ENCODE measurements around the gene MOGAT1.
"Not testable (repeated sequence)": the region's sequence is repeated elsewhere in the genome, so short reads cannot be mapped to it uniquely, and the experiment has no call there.

The MOGAT1 gene

DNA sequence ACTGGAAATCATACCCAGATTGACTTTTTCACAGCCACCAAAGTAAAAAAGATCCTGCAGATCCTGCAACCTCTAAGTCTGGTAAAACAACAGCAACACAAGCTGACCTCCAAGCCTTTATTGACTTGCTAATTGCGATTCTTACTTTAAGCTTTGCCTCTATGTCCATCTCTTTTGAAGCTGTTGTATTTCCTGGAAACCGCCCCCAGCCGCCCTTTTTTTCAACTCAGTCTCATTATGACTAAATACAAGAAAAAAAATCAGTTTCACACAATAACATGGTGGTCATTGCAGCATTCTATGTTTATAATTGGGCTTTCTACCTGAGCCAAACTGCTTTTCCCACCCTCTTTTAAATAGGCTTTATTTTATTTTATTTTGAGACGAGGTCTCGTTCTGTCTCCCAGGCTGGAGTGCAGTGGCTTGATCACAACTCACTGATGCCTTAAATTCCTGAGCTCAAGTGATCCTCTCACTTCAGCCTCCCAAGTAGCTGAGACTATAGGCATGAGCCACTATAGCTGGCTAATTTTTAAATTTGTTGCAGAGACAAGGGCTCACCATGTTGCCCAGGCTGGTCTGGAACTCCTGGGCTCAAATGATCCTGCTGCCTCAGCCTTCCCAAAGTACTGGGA, 76.2 kb downstream of the MOGAT1 start:
- DNase-seq: no peak

DNA sequence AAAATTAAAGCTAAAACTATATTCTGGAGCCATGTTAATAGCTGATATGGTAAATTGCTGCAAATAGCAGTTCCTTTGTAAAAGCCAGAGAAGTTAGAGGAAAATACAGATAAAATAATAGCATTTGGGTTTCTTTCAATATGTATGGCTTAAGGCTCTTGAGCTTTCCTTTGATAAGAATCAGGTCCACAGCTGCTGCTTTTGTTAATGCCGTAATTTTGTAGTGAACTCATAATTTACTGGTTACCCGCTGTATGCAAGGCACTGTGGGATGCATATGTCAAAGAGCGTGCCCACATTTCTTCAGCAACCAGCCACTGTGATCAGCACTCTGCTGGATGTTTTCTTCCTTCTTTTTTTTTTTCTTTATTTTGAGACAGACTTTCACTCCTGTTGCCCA, 79.1 kb downstream of the MOGAT1 start:
- DNase-seq: no peak

DNA sequence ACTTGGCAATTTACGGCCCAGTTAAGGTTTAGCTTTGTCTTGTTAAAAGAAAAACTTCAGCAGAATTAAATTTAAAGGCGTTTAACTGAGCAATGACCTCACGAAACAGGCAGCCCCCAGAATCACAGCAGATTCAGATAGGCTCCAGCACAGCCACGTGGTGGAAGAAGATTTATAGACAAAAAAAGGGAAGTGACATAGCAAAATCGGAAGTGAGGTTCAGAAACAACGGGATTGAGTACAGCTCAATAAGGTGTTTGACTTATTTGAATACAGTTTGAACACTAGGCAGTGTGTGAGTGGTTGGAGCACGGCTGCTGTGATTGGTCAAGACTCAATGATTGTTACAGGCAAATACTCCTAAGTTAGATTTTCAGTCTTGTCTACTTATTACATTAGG, 79.8 kb downstream of the MOGAT1 start:
- DNase-seq: no peak

DNA sequence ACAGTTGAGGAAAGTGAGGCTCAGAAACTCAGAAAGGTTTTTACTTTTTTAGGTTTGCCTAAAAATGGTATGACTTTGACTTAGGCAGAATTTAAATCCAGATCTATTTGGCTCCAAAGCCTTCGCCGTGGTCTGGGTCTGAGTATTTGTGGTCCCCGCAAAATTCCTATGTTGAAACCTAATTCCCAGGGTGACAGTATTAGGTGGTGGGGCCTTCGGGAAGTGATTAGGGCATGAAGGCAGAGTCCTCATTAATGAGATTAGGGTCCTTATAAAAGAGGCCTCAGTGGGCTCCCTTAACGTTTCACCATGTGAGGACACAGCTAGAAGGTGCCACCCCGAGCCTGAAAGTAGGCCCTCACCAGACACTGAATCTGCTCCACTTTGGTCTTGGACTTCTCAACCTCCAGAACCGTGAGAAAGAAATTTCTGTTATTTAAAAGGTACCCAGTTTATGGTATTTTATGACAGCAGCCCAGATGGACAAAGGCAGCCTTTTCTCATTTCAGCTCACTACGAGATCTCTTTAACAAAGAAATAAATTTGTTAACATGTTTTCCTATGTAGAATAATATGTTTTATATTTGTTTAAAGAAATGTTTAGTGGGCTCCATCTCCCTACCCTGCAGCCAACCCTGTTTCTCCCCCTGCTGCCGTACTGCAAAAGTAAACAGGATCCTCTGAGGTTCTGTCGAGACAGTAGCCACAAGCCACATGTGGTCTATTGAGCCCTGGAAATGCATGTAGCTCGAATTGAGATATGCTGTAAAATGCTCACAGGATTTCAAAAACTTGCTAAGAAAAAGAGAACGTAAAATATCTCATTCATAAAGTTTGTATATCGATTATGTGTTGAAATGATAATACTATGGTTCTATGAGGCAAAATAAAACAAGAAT, 80.6 kb downstream of the MOGAT1 start:
- no peak for DNase-seq

DNA sequence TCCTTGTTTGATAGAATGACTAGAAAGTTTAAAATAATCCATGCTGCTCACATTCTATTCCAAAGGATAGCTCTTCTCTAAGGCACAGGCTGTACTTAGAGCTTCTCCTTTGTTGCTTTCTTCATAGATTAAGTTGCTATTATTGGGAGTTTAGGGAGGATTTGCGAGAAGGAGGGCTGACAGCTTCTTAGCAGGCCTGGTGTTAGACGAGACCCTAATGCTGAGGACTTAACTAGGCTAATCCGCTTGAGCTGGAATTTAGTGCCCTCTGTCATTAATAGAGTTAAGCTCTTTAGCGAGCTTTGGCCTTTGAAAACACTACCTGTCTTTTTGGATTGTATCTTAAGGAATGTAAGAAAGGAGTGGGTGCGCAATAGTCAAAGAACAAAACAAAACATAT, 81.3 kb downstream of the MOGAT1 start:
- DNase-seq: no peak

DNA sequence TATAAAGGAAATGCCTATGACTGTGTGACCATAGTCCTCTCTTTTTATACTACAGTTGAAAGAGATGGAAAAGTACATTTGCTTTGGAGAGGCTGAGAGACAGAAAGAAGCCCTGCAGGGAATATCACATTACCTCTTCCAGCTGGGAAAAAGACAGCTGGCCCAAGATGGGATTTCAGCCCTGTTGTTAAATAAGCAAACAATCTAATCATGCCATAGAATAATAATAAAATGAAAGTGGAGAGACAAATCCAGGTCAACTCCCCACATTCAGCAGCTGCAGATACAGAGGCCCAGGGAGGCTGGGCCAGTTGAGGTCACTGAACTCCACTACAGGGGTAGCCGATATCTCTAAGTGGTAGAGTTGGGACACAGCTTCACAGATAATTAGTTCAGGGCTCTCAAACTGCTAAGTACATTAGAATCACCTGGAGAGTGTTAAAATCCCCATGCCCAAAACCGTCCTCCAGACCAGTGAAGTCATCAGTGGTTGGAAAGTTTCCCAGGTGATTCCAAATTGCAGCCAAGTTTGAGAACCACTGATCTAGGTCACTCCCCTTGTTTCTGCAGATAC, 81.9 kb downstream of the MOGAT1 start:
- DNase-seq: no peak

DNA sequence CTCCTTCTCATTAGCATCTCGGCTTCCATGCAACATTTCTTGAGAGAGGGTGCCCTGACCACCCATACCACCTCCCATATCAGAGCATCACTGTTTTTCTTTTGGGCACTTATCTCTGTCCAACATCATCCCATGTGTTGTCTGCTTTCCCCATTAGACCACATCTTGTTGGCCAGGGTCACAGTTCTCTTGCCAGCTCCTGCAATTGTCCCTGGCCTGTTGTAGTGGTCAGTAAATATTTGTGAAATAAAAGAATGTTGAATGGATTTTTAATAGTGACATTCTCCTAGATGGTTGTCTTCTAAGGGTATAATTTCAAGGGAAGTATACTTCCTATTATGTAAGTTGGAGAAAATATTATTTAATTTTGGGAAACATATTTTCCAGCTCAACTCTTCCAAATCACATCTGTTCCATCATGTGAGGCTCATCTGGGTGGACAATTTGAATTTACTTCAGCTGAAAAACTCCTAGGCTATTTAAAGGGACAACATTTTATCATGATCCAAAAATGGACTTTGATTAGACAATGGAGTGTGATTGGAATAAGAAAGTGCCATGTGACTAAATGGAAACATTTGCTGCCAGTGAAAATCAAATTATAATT, 83.0 kb downstream of the MOGAT1 start:
- no peak for DNase-seq

DNA sequence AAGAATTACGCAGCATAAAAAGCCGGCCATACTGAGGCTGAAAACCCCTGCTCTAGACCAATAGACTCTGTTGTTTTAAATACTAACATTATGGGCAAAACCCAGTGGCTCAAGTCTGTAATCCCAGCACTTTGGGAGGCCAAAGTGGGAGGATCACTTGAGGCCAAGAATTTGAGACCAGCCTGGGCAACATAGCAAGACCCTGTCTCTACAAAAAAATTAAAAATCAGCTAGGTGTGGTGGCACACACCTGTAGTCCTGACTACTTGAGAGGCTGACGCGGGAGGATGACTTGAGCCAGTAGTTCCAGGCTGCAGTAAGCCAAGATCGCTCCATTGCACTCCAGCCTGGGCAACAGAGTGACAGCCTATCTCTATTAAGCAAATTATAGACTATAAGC, 84.1 kb downstream of the MOGAT1 start:
- not testable (repeated sequence) for DNase-seq

DNA sequence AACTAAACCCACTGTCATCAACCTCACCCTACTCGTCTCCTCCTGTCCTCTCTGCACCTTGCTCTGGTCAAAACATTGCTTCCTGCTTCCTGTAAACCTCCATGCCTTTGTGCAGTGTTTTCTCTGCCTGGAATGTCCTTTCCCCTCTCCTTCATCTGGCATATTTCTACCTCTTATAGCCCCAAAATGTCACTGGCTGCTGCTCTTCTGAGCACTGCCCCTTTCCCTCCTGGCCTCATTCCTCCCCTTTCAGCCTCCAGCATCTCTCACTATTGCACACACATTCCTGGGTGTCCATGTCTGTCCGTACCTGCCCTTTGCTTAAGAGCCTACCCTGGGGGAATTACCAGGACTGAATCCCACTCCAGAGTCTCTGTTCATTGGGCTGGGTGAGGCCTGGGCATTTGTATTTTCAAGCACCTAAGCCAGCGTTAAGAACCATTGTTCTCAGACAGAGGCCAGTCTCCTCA, 84.9 kb downstream of the MOGAT1 start:
- DNase-seq: no peak

DNA sequence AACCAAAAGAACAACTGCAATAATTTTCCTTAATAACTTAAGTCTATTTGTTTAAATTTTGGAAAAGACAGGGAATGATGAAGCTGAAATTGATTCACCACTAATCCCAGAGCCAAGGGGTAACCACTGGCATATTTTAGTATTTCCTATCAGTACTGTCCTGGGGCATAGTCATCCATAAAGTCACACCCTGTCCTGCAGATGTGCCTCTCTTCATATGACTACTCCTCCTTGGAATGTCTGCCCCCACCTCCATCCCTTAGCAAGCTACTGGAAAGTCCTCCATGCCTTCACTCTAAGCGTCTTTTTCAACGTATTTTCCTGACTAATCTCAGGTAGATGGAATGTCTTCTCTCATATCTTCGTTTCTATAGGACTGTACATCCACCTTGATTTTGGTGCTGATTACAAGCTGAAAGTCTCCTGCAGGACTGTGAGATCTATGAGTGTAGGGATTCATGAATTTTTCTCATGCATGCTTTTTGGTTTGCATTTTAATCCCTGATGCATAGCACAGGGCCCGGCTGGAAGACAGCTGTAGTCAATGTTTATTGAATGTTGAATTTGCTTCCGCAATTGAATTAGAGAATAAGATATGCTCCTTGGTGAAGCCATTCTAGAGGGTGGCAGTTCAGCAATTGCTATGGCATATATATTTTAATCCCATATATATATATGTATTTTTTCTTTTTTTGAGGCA, 85.6 kb downstream of the MOGAT1 start:
- no peak for DNase-seq

Data from CD4-positive, alpha-beta T cell treated with Interleukin-21 for 1 hour (primary cell).